Measurements from ENCODE around the gene PPP2R2C.

DNA sequence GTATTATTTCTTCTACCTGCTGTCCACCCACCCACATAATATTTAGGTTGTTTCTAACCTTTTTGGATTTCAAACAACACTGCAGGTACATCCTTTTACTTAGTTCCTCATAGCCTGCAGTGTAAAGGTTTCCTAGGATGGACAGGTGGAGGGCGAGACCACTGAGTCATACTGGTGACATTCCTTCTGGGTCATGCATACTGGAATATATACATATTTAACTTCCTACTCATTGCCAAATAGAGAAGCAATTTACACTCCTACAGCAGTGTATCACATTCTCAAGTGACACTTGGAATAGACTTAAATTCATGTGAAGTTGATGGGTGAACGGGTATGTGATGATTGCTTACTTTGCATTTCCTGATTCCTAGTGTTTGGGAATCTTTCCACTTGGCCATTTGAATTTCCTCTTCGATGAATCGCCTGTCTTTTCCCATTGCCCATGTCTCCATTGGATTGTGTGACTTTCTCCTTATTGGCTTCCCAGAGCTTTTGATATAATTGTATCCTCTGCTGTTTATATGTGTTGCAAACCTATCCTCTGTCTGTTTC is 8.2 kb upstream of the PPP2R2C start:
- TF ChIP-seq, protein P1, sequence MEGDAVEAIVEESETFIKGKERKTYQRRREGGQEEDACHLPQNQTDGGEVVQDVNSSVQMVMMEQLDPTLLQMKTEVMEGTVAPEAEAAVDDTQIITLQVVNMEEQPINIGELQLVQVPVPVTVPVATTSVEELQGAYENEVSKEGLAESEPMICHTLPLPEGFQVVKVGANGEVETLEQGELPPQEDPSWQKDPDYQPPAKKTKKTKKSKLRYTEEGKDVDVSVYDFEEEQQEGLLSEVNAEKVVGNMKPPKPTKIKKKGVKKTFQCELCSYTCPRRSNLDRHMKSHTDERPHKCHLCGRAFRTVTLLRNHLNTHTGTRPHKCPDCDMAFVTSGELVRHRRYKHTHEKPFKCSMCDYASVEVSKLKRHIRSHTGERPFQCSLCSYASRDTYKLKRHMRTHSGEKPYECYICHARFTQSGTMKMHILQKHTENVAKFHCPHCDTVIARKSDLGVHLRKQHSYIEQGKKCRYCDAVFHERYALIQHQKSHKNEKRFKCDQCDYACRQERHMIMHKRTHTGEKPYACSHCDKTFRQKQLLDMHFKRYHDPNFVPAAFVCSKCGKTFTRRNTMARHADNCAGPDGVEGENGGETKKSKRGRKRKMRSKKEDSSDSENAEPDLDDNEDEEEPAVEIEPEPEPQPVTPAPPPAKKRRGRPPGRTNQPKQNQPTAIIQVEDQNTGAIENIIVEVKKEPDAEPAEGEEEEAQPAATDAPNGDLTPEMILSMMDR (IDR thresholded peaks at IDR 0.05; ENCODE audit: borderline replicate concordance, extremely low read depth, low read length, poor library complexity, severe bottlenecking) = no peak
- TF ChIP-seq EZH2 (IDR thresholded peaks at IDR 0.05; ENCODE audit: borderline replicate concordance, low read depth, low read length, severe bottlenecking) = no peak
